ENCODE results near the gene PCSK6.

- TF ChIP-seq, protein P1, sequence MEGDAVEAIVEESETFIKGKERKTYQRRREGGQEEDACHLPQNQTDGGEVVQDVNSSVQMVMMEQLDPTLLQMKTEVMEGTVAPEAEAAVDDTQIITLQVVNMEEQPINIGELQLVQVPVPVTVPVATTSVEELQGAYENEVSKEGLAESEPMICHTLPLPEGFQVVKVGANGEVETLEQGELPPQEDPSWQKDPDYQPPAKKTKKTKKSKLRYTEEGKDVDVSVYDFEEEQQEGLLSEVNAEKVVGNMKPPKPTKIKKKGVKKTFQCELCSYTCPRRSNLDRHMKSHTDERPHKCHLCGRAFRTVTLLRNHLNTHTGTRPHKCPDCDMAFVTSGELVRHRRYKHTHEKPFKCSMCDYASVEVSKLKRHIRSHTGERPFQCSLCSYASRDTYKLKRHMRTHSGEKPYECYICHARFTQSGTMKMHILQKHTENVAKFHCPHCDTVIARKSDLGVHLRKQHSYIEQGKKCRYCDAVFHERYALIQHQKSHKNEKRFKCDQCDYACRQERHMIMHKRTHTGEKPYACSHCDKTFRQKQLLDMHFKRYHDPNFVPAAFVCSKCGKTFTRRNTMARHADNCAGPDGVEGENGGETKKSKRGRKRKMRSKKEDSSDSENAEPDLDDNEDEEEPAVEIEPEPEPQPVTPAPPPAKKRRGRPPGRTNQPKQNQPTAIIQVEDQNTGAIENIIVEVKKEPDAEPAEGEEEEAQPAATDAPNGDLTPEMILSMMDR (IDR thresholded peaks at IDR 0.05) = no peak
- no peak for TF ChIP-seq POLR2A (IDR thresholded peaks at IDR 0.05)
- TF ChIP-seq POLR2AphosphoS5 (IDR thresholded peaks at IDR 0.05) = no peak
Observed at GRCh38 chr15:101349047-101349951, 140.2 kb downstream of the PCSK6 start.
